Heart left ventricle (tissue), 13 donors: ENCODE measurements around the gene CDT1.

Experiments used
- CTCF ChIP-seq, 12 donors: fragments of 200-600 bp; sonication (generic) in 4 of 12; IDR thresholded peaks; one replicate each; pipeline versions ENCODE4 v1.5.0 to v1.8.0; 2018 to 2022; ENCODE audit warnings: antibody characterized with exemption in 12 of 12, mild to moderate bottlenecking in 5 of 12
- POLR2A ChIP-seq, 2 donors: fragments of 450-650 bp; IDR thresholded peaks; one replicate each; pipeline ENCODE4 v1.6.1; 2017; ENCODE audit warnings: antibody characterized with exemption in 2 of 2, mild to moderate bottlenecking in 2 of 2, moderate library complexity in 2 of 2
- donor health status: ischemic (EF 13 %, LVEDD 7.1; RV severe dilation, severe dysfunction).
- donor health status: DM: no; HTN: yes; CAD: no.
- donor health status: DM: no; HTN: no; CAD: no.
- donor health status: ischemic (EF 25% LVEDD 6.9; RV normal size, moderate dysfunction).
- donor health status: ischemic (EF 25% LVEDD 5.7; RV mildly dilated, moderate dysfunction).
- donor health status: ischemic (EF 35%, LVEDD 5.7; RV mildly dilated, moderate dysfunction).
- donor health status: nonischemic (EF 11% LVEDD 7.7; RV severe dilation, severe dysfunction).
- donor health status: DM: yes; HTN: yes; CAD: no.
- donor health status: PGD.
- donor health status: ischemic (EF 29% LVEDD 5.4; RV normal size, mild dysfunction).
- donor health status: nonischemic (EF 23%, LVEDD 6.1; RV moderate dilation, normal function).

- TF ChIP-seq POLR2A (IDR thresholded peaks at IDR 0.05) (no peak), CTCF (IDR thresholded peaks at IDR 0.05) (no peak)
Observed at GRCh38 chr16:88855736-88856121, 52.1 kb downstream of the CDT1 start.
